ENCODE data around the gene MVB12B.

DNA sequence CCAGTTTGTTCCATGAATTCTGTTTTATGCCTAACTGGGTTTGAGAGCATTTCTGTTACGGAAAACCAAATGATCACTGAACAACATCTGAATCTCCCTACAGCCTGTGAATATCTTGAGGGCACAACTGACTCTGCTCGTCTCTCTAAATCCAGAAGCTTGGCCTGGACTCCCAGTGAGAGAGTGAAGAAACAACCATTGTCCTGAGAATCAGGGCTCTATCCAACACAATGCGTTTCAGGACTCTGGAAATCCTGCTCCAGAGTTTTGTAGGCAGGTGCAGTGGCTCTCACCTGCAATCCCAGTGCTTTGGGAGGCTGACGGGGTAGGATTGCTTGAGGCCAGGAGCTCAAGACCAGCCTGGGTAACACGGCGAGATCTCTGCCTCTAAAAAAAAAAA, 7.8 kb upstream of the MVB12B start:
- TF ChIP-seq, protein P1, sequence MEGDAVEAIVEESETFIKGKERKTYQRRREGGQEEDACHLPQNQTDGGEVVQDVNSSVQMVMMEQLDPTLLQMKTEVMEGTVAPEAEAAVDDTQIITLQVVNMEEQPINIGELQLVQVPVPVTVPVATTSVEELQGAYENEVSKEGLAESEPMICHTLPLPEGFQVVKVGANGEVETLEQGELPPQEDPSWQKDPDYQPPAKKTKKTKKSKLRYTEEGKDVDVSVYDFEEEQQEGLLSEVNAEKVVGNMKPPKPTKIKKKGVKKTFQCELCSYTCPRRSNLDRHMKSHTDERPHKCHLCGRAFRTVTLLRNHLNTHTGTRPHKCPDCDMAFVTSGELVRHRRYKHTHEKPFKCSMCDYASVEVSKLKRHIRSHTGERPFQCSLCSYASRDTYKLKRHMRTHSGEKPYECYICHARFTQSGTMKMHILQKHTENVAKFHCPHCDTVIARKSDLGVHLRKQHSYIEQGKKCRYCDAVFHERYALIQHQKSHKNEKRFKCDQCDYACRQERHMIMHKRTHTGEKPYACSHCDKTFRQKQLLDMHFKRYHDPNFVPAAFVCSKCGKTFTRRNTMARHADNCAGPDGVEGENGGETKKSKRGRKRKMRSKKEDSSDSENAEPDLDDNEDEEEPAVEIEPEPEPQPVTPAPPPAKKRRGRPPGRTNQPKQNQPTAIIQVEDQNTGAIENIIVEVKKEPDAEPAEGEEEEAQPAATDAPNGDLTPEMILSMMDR (IDR thresholded peaks at IDR 0.05): no peak
- TF ChIP-seq POLR2A (IDR thresholded peaks at IDR 0.05): no peak
